GM19468 (cell line): Measurements from ENCODE around the gene ZFYVE9.
"Not testable (repeated sequence)": the region's sequence is repeated elsewhere in the genome, so short reads cannot be mapped to it uniquely, and the experiment has no call there.

Experiments used
- ATAC-seq: cut with Tn5 transposase; IDR thresholded peaks from one replicate; pipeline ENCODE4 v1.9.1; 2021; ENCODE audit warnings: mild to moderate bottlenecking, moderate library complexity, moderate number of reproducible peaks; ENCODE audit not compliant: unreplicated experiment; ENCODE audit errors: extremely low read depth

Gene ZFYVE9

GRCh38 chr1:52365071-52365745 lies 223.3 kb downstream of the ZFYVE9 start:
- ATAC-seq, result no peak

GRCh38 chr1:52365746-52366516 lies 224.0 kb downstream of the ZFYVE9 start, which contains the start of gene CC2D1B:
CC2D1B (minus strand) TSS chr1:52366205; CDS start chr1:52364620, 1,585 bp downstream.
- ATAC-seq, result peak; percentile 88

GRCh38 chr1:52366517-52366827 lies 224.6 kb downstream of the ZFYVE9 start:
- no peak for ATAC-seq

- no peak for ATAC-seq
These were observed 225.4 kb downstream of the ZFYVE9 start for GRCh38 chr1:52367272-52367671.

- ATAC-seq, result peak; percentile 10
These were observed 226.7 kb downstream of the ZFYVE9 start for GRCh38 chr1:52368383-52369172.

GRCh38 chr1:52369851-52370250 lies 228.0 kb downstream of the ZFYVE9 start:
- not testable (repeated sequence) for ATAC-seq

- no peak for ATAC-seq
These were observed 243.5 kb downstream of the ZFYVE9 start for GRCh38 chr1:52385376-52385775.

- ATAC-seq, result no peak
These were observed 244.6 kb downstream of the ZFYVE9 start for GRCh38 chr1:52386458-52386857.

- ATAC-seq, result no peak
These were observed 251.3 kb downstream of the ZFYVE9 start for GRCh38 chr1:52393174-52393573.
